Glomerular visceral epithelial cell (primary cell): ENCODE results near the gene KLHL6.
"Not testable (repeated sequence)": the region's sequence is repeated elsewhere in the genome, so short reads cannot be mapped to it uniquely, and the experiment has no call there.

ENCODE experiments used
- DNase-seq: peaks from one replicate; pipeline ENCODE4 v3.0.0-alpha.2; 2016; ENCODE audit errors: extremely low spot score

Gene KLHL6, protein sequence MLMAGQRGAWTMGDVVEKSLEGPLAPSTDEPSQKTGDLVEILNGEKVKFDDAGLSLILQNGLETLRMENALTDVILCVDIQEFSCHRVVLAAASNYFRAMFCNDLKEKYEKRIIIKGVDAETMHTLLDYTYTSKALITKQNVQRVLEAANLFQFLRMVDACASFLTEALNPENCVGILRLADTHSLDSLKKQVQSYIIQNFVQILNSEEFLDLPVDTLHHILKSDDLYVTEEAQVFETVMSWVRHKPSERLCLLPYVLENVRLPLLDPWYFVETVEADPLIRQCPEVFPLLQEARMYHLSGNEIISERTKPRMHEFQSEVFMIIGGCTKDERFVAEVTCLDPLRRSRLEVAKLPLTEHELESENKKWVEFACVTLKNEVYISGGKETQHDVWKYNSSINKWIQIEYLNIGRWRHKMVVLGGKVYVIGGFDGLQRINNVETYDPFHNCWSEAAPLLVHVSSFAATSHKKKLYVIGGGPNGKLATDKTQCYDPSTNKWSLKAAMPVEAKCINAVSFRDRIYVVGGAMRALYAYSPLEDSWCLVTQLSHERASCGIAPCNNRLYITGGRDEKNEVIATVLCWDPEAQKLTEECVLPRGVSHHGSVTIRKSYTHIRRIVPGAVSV

GRCh38 chr3:183555541-183556081 is at the start of gene KLHL6:
Gene KLHL6 (minus strand): TSS chr3:183555706. CDS start chr3:183555653, 53 bp downstream.
- DNase-seq, result no peak

DNA sequence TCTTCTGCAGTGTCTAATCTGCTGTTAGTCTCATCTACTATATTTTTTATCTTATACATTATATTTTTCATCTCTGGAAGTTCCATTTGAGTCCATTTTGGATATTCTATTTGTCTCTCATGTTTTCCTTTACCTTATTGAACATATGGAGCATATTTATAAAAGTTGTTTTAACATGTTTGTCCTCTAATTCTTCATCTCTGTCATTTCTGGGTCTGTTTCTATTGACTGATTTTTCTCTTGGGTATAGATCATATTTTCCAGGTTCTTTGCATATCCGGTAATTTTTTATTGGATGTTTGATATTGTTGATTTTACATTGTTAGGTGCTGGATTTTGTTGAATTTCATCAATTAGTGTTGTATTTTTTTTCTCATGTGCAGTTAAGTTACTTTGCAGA is 42.5 kb upstream of the KLHL6 start:
- DNase-seq, result no peak

DNA sequence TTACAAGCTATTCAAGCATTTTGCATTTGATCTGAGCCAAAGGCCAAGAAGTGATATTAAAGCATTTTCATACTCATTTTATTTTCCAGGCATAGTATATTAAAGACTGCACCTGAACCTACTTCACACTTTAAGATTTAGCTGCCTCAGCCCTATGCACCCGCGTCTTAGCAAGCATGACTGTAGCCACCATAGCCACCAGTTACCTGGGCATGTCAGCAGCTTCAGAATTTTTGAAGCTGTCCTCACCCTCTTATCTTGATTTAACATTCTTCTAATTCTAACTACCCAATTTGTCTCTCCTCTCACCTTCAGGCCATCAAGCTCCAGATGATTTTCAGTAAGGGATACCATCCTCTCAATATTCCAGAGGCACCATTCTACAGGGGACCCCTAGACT is 39.1 kb upstream of the KLHL6 start:
- no peak for DNase-seq

GRCh38 chr3:183592821-183593220 is 37.3 kb upstream of the KLHL6 start:
- DNase-seq, result no peak

DNA sequence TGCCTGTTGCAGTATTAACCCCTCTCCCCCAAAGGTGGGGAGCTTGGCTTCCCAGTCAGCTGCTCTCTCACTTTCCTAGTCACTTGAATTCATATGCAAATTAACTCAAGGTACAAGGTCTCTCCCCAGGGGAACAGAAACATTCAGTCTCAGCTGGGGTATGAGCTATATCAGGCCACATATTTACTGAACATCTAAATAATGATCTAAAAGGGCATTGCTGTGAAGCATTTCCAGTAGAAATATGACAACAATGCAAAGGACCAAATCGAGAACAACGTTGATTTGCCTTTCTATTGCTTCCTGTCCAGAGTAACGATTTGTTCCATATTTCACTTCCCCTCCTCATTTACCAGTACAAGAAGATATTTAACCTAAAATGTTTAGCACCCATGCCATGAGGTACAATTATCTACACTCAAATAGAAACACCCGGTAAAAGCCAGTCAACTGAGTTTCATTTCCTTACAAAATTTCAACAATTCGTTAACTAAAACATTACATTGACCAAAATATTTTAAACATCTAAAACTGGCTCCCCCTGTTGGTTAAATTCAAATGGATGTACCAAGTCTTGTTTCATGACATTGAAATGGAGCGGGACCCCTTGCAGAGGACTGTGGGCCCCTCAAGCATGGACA is 36.5 kb upstream of the KLHL6 start:
- no peak for DNase-seq

- DNase-seq, result no peak
Measured at GRCh38 chr3:183590442-183590841, 34.9 kb upstream of the KLHL6 start.

DNA sequence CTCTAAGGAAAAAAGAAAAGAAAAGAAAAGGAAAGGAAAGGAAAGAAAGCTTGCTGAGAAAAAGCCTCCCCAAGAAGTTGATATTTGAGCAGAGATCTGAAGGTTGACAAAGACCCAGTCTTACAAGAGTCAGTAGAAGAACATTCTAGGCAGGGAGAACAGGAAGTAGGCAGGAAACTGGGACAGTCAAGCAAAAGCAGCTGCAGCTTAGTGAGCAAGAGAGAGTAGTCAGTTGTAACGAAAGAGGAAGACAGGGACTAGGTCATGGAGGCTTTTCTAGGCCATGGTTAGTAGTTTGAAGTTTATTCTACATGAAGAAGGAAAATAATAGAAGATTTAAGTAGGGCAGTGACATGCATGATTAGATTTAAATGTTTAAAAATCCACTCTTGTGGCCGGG is 31.8 kb upstream of the KLHL6 start:
- no peak for DNase-seq

- no peak for DNase-seq
Measured at GRCh38 chr3:183586477-183586876, 31.0 kb upstream of the KLHL6 start.

DNA sequence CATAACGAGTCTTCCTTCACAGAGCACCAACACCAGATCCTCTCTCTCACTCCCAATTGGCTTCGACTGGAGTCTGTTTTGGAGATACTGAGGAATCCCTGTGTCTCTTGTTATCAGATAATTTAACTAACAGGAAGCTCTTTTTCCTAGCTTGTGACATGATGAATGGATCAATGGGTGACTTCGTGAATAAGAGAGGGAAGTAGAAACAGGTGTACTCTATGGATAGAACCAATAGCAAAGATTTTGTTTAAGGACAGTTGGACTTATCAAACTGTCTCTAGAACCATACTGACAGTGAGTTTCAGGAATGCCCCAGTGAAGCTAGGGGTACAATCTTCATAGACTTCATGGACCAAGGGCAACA is 29.4 kb upstream of the KLHL6 start:
- no peak for DNase-seq

DNA sequence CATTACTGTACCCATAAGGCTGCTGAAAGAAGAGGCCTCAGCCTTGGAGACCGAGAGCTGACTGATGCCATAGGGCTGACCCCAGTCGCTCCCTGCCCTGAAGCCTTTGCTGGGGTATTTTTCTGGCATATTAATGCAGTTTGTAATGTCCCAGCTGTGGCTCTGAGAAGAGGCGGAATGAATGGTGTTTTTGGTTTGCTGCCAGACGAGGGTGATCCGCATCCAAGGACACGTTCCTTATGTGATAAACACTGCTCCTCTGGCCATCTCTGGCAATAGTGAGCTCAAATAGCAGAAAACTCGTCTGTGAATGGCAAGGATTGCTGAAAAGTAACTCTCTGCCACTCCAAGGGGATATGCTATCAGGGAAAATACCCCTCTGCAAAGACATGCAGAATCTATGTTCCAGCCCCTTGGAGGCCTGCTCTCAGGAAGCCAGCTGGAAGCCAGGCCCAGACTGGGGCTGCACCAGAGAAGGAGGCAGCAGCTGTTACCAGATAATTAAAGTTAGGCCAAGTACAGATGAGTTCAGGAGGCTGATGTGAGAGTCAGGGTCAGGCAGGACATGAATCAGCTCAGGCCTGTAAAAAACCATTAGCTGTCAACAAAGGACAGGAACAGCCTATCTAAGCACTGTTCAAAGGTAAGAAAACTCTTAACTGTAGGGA is 28.9 kb upstream of the KLHL6 start:
- no peak for DNase-seq

GRCh38 chr3:183583331-183584245 is 28.1 kb upstream of the KLHL6 start:
- no peak for DNase-seq

GRCh38 chr3:183582161-183582560 is 26.7 kb upstream of the KLHL6 start:
- DNase-seq, result no peak

GRCh38 chr3:183581496-183582155 is 26.1 kb upstream of the KLHL6 start:
- DNase-seq, result no peak

- DNase-seq, result peak; percentile 18
Measured at GRCh38 chr3:183579967-183580900, 24.7 kb upstream of the KLHL6 start.

- no peak for DNase-seq
Measured at GRCh38 chr3:183578179-183578578, 22.7 kb upstream of the KLHL6 start.

- no peak for DNase-seq
Measured at GRCh38 chr3:183577346-183577745, 21.8 kb upstream of the KLHL6 start.

DNA sequence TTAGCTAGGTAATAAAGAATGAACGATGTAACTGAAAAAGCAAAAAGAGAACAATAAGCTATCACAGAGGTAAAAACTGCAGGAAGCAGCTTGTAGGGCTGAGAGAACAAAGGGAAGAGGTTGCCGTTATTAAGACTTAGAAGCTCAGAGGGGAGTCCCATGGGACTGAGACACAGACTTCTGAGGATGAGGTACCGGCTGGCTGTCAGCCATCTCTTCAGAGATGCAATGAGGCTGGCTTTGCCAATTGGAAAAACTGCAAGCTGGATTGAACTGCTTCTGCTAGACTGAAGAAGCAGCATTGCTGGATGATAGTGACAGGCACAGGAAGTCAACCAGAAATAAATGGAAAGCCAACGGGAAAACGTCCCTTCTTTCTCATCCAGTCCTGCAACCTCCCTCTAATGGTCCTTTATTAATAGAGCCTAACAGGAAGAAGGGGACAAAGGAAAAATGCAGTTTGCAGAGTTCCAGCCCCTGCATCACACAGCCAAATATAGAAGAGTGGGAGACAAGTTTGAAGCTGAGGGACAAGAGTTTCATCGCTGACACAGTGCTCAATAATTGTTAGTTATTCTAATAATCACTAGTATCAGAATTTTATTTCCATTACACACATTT is 21.1 kb upstream of the KLHL6 start:
- DNase-seq, result no peak

DNA sequence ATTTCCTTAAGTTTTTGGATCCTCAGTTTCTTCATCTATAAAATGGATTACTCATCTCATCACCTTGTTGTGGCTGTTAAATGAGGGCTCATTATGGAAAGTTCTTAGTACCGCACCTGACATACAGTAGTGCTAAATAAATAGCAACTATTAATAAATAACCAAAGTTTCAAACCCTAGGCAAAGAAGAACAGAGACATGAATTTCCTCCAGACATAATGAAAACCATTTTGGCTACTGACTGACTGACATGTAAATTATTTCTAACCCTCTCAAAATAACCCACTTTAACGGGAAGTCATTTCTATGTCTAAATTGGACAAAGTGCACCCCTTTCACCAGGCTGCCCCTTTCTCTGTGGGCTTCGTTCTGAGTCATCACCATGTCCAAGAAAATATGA is 17.4 kb upstream of the KLHL6 start:
- DNase-seq, result no peak

GRCh38 chr3:183570191-183570590 is 14.7 kb upstream of the KLHL6 start:
- not testable (repeated sequence) for DNase-seq
